B cell (primary cell): Measurements from ENCODE around the gene SLC33A1.

ENCODE experiments used
- EZH2 ChIP-seq: IDR thresholded peaks from 2 replicates; pipeline ENCODE4 v1.6.1; 2012; ENCODE audit warnings: borderline replicate concordance, low read depth, mild to moderate bottlenecking, moderate library complexity, low read length; ENCODE audit not compliant: insufficient read depth, poor library complexity, severe bottlenecking
- TF ChIP-seq, protein P1 (sequence below): fragments of 200-600 bp; IDR thresholded peaks from one replicate; pipeline ENCODE4 v1.8.0; 2022; ENCODE audit warnings: antibody characterized with exemption, mild to moderate bottlenecking

- no peak for TF ChIP-seq EZH2
- TF ChIP-seq, protein P1, sequence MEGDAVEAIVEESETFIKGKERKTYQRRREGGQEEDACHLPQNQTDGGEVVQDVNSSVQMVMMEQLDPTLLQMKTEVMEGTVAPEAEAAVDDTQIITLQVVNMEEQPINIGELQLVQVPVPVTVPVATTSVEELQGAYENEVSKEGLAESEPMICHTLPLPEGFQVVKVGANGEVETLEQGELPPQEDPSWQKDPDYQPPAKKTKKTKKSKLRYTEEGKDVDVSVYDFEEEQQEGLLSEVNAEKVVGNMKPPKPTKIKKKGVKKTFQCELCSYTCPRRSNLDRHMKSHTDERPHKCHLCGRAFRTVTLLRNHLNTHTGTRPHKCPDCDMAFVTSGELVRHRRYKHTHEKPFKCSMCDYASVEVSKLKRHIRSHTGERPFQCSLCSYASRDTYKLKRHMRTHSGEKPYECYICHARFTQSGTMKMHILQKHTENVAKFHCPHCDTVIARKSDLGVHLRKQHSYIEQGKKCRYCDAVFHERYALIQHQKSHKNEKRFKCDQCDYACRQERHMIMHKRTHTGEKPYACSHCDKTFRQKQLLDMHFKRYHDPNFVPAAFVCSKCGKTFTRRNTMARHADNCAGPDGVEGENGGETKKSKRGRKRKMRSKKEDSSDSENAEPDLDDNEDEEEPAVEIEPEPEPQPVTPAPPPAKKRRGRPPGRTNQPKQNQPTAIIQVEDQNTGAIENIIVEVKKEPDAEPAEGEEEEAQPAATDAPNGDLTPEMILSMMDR, result no peak
These were observed 9.0 kb upstream of the SLC33A1 start for GRCh38 chr3:155863072-155863784.
